HG02981 (cell line): ENCODE measurements around the gene SLBP.

ENCODE experiments used
- ATAC-seq: cut with Tn5 transposase; IDR thresholded peaks from one replicate; pipeline ENCODE4 v1.9.1; 2021; ENCODE audit warnings: mild to moderate bottlenecking, moderate library complexity; ENCODE audit not compliant: unreplicated experiment

The SLBP gene

DNA sequence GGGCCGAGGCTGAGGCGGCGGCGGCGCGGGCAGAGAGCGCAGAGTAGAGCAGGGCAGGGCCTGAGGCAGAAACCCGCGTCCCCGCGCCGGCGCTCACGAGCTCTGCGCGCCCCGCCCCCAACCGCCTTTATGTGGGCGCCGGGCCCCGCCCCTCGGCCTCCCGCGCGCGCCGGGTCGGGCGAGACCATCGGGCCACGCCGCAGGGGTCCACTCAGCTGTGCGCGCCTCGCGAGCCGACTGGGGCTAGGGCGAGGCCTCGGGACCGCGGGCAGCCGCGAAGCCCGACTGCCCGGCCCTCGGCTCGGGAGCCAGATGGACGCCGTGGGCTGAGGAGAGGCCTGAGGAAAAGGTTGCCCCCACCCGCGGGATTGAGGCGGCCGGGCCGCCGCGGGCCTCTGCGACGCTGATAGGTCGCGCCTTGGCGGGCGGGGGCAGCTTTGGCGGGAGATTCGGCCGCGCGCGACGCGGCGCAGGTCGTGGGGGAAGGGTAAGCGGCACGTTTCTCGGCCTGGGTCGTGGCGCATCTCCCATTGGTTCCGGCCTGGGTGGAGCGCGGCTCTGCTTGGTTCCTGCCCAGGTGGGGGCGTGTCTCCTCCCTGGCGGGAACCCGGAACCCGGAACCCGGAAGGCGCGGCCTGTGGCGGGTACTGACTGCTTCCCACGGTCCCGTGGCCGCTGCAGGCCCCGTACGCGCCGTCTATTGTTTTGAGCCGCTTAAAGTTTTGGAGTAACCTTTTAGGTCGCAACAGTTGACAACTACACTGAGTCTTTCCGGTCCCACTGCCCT is at the start of gene SLBP:
Gene SLBP (minus strand): TSS at position 104 of the 787 bp plus-strand sequence. CDS start 131 bp downstream, outside the sequence.
- peak; percentile 71 for ATAC-seq

DNA sequence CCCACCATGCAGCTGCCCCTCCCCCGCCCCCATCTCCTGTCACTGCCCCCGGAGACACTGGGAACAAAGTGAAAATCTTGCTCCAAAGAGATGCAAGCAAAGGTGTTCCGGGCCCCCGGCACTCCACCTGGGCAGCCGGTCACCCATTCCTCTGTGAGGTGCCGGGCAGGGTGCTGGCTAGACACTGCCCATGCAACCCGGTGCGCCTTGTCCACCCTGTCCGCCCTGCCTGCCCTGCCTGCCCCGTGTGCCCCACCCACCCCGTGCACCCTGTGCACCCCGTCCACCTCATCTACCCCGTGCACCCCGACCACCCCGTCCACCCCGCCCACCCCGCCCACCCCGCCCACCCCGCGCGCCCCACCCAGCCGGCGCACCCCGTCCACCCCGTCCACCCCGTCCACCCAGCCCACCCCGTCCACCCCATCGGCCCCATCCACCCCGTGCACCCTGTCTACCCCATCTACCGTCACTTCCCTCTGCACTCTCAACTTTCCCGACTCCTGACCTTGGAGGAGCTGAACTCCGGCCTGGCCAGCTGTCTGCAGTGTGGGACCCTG is 49.1 kb upstream of the SLBP start:
- ATAC-seq: no peak

GRCh38 chr4:1760521-1761071 is 48.5 kb upstream of the SLBP start:
- no peak for ATAC-seq

DNA sequence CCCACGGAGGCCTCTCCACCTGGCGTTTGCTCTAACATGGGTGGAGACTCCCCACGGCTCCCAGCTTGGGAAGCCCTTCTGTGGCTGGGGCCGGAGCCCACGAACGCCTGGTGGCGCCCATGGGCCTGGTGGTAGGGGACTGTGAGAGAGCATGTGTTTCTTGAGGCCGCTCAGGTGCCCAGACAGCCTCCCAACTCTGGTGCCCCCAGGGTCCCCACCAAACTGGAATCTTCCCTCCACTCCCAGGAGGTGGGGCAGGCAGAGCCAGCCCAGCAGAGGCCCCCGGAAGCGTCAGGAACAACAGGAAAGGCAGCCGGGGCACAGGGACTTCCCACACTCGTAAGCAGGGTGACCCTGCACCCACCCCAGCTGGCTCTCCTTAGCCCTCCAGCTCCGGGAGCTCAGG is 47.7 kb upstream of the SLBP start:
- no peak for ATAC-seq

- no peak for ATAC-seq
Measured at GRCh38 chr4:1759170-1759817, 47.2 kb upstream of the SLBP start.

DNA sequence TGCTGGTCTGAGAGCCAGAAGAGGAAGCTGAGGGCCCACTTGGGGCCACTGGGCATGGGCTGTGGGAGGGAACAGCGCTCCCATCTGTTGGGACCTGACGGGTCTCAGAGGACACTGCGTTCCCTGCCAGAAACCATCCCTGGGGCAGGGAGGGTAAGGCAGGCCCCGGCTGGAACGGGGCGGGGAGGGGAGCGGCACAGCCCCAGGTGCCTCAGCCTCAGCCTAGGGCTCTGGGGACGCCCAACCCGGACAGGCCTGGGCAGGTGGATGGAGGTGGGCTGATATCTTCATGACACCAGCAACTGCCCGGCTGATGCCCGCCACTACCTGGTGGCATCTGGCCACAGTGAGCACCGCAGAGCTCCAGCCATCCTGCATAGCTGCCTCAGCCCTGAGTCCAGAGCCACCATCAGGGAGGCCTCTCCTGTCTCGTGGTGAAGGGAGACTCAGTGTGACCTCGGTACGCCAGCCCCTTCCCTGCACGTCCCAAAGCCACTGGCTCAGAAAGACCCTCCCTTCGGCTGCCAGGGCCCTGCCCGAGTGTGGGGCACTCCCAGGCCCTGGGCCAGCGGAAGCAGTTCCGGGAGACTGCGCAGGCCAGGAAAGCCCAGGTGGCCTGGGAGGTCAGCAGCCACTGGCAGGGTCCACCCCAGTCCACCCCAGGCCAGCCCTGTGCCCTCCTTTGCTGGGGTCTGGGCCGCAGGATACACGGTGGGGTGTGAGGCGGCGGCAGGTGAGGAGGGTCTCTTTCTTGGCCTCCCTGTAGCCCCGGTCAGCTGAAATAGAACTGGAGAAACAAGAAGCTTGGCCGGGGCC is 46.4 kb upstream of the SLBP start:
- ATAC-seq: no peak

DNA sequence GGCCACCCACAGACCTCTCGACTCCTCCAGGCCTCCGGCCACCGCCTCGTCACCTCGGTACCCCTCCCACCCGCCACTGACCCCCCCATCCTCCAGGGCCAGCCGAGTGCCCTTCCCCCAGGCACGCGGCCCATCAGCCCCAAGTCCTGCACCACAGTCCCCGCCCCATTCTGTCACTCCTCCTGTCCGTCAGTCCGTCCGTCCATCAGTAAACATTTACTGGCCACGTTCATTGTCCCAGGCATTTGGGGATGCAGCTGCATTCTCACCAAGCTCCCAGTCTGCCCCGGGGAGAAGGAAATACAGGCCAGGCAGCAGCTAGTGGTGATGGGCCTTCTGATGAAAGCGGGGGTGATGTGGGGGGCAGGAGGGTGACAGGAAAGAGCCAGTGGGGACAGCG is 45.7 kb upstream of the SLBP start:
- ATAC-seq: no peak

- ATAC-seq: no peak
Measured at GRCh38 chr4:1756893-1757779, 45.0 kb upstream of the SLBP start.

DNA sequence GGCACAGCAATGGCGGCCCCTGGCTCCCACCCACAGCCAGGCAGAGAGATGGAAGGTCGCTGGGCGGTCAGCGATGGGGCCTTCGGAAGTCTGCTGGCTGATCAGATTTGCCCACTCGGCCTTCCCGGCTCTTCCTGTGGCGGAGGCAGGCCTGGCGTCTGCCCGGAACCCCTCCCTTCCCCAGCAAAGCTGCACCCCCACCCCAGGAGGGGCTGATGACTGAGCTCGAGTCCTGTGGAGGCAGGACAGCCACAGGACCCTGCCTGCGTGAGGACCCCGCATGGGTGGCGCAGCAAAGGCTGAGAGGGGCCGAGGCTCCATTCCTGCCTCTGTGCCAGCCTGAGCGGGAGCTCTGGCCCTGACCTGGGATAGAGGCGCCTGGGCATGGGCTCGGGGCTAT is 44.0 kb upstream of the SLBP start:
- no peak for ATAC-seq

DNA sequence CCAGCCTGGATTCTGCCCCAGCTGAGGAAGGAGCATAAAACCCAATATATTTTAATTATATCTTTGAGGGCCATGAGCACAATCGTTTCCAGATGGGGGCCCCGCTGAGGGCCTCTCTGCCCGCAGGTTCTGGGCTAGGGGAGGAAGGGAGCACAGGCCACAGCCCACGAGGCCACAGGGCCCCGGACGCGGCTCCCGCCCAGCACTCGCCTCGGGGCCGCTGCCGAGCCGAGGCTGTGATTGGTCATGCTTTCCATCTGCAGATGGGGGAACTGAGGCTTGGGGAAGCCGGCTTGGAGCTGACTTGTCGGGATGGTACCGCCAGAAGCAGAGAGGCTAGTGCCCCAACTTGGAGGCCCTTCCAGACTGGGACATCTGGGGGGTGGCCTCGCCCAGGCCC is 43.2 kb upstream of the SLBP start:
- no peak for ATAC-seq

GRCh38 chr4:1754336-1754735 is 42.2 kb upstream of the SLBP start:
- no peak for ATAC-seq

GRCh38 chr4:1753697-1754311 is 41.7 kb upstream of the SLBP start:
- no peak for ATAC-seq

DNA sequence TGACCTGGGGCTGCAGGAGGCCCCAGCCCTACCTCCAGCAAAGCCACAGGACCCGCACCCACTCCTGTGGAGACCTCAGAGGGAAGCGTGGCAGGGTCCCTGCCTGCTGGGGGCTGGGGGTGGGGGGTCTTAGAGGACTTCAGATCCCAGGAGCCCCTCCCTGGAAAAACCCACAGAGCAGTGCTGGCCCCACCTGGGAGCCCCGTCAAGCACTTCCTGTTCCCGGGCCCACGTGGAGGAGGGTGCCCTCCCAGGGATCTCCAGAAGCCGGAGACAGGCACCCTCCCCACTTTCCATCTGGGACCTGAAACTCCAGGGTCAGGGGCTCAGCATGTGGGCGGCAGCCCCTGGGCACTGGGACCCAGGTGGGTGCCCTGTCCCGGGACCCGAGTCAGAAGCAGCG is 41.2 kb upstream of the SLBP start:
- ATAC-seq: no peak

DNA sequence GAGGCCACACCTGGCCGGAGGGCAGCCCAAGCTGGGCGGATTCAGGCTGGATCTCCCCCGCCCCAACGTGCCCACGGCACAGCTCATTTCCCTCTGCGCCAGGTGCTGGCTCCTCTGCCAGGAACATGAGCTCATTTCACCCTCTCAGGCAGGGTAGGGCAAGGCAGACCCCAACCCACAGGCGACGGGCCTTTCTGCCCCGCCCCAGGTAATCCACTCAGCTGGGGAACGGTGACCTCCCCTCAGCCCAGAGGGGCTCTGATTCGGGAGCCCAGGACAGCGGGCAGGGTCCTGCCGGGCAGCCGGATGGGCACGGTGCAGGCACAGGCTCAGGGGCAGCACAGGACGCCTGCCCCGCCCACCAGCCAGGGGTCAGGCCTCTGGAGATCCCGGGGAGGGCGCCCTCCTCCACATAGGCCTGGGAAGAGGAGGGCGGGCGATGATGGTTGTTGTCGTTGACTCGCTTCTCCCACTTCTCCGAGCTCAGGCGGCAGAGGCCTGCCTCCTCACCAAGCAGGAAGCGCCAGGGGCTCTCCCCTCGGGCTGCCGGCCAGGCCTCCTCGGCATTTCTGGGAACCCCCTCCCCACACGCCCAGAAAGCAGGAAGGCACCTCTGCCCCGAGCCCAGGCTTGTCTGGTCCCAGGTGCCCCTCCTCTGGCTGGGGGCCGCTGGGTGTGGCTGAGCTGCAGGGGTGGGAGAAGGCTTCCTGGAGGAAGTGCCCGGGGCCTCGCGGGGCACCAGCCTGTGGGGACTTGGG is 40.3 kb upstream of the SLBP start:
- ATAC-seq: no peak

GRCh38 chr4:1751919-1752283 is 39.8 kb upstream of the SLBP start:
- no peak for ATAC-seq

DNA sequence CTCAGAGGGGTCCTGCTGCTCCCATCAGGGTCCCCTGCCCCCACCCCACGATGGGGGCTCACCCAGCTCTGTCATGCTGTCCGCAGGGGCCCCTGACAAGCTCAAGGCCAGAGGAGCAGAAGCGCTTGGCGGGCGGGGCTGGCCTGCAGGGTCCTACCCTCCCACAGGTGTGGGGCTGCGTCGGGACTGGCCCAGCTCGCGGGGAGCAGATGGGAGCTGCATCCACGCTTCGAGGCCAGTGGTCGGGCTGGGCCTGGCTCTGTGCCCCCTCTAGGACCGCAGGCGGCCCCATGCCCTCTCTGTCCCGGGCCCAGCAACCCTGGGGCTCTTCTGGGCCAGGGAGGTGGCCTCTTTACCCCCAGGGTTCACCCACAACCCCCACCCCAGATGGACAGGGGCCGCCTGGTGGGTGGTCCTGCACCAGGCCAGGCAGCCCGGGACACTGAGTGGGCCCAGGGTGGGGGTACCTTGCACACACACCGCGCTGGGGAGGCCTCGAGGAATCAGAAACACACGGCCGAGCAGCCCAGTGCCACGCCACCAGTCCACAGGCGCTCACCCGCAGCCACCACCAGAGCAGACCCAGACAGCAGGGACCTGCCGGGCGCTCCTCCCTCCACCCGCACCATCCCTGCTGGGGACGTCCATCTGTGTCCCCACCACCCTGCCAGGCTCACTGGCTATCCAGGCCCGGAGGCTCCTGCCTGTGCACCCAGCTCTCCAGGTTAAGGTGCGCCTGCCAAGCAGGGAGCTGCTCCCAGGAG is 39.2 kb upstream of the SLBP start:
- ATAC-seq: no peak

DNA sequence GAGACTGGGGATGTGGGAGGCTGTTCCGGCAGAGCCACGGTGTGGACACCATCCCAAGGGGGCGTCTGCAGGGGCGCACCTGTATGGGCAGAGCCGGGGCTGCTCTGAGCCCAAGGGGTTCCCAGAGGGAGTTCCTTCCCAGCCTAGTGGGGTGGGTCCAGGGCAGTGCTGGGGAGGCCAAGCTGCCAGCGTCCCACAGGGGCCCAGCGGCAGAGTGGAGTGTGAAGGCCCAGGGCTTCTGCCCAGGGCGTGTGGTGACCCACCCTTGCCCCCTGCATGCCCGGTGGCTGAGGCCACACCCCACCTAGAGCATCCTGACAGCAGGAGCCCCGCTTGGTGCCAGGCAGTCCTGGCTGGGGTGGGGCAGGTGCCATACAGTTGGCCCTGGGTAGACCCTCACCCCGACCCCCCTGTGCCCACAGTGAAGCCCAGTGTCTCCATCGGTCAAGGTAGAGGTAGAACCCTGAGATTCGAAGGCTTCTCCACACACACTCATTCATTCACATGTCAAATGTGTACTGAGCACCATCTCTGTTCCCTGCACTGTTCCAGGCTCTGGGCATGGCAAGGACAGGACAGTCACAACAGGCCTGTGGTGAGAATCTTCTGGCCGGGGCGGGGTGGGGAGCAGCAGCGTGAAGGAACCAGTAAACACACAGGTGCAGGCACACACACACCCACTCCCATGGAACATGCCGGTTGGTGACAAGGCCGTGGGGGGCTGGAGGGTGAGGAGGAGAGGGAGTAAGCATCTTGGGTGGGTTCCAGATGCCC is 38.4 kb upstream of the SLBP start:
- ATAC-seq: no peak

- ATAC-seq: no peak
Measured at GRCh38 chr4:1749826-1750225, 37.7 kb upstream of the SLBP start.
